Right kidney (tissue), 1 donor: ENCODE measurements around the gene FAM120A.
"Not testable (repeated sequence)": the region's sequence is repeated elsewhere in the genome, so short reads cannot be mapped to it uniquely, and the experiment has no call there.

ENCODE experiments used
- DNase-seq: peaks from one replicate; pipeline ENCODE4 v3.0.0-alpha.2; 2016

Gene FAM120A

DNA sequence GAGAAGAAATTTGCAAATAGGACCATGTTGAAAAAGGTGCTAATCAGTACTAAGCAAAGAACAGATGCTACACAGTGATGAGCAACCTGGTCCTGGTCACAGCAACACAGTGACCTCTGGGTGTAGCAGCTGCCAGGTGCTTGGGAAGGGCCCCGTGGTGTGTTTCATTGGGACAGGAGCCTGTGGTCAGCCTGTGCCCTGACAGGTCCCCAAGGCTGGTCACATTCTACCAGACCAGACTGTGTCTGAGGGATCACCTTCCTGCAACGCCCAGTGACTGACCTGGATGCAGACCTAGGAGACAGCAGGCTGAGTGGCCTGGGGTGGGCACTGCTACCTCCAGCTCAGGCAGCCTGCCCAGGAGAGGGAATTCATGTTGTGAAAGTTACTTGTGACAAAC, 56.7 kb downstream of the FAM120A start:
- no peak for DNase-seq

DNA sequence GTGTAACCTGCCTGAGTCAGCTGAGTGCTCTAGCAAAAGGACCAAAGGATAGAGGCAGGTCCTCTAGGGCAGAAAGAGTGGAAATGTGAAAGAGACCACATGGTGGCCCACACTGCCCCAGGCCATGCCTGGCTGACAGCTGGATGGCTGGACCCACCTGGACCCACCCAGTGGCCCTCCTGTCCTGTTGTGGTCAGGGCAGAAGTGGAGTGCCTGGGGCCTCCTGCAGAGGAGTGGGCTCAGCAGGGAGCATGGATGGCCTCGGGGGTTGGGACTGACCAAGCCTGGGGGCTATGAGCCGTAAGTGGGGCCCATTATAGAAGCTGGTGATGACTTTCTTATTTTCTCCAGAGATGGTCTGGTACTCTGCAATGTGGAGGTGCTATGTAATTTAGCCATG, 57.6 kb downstream of the FAM120A start:
- no peak for DNase-seq

- DNase-seq, result no peak
Observed at GRCh38 chr9:93510041-93510440, 58.6 kb downstream of the FAM120A start.

DNA sequence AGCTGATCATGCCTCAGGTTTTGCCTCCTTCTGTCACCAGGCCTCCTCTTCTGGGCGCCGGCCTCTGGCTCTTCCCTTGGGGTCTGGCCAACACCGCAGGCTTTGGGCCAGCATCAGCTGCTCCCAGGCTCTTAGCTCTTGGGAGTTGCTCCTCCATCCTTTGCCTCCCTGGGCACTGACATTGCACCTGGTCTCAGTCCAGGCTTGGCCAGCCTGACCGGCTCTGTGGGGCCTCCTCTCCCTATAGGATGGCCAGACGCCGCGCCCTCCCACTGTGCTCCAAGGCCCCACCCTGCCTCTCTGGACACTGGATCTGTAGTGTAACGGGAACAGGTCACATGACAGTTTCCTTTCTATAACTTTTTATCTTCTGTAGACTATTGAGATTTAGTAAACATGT, 59.7 kb downstream of the FAM120A start:
- DNase-seq, result not testable (repeated sequence)

DNA sequence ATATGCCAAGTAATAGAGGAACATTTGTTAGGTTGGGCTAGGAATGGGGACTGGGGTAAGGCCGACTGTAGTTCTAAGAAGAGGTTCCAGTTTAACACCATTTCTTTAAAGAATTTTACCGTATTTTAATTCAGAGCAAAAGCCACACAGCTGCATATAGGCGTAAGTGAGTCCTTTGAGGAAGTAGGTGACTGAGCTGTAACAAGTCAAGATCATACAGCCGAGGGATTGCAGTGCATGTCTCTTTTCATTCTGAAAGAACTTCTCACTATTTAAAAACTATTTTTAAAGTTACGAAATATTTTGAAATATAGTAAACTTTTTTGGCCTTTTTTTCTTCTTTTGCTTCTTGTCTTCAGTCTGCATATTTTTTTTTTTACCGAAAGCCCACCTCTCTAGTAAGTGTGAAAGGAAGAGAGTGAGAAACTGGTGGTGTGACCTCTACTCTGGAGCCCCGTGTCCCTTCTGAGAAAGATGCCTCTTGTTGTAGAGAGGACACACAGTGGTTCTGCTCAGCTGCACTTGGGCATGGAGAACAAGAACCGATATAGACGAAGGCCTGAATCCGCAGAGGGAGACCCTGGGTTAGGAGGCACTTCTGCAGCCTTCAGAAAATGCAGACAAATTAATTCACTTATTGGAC, 60.8 kb downstream of the FAM120A start:
- DNase-seq, result not testable (repeated sequence)

GRCh38 chr9:93513606-93514005, 62.1 kb downstream of the FAM120A start:
- no peak for DNase-seq

GRCh38 chr9:93517331-93517730, 65.8 kb downstream of the FAM120A start:
- no peak for DNase-seq

- no peak for DNase-seq
Observed at GRCh38 chr9:93520523-93520922, 69.0 kb downstream of the FAM120A start.

- DNase-seq, result no peak
Observed at GRCh38 chr9:93522736-93523135, 71.3 kb downstream of the FAM120A start.

GRCh38 chr9:93523518-93524144, 72.1 kb downstream of the FAM120A start:
- DNase-seq, result no peak

- no peak for DNase-seq
Observed at GRCh38 chr9:93525476-93525875, 74.0 kb downstream of the FAM120A start.

GRCh38 chr9:93531374-93531773, 79.9 kb downstream of the FAM120A start:
- no peak for DNase-seq

- DNase-seq, result no peak
Observed at GRCh38 chr9:93532141-93532540, 80.7 kb downstream of the FAM120A start.

GRCh38 chr9:93533863-93534262, 82.4 kb downstream of the FAM120A start:
- DNase-seq, result no peak

DNA sequence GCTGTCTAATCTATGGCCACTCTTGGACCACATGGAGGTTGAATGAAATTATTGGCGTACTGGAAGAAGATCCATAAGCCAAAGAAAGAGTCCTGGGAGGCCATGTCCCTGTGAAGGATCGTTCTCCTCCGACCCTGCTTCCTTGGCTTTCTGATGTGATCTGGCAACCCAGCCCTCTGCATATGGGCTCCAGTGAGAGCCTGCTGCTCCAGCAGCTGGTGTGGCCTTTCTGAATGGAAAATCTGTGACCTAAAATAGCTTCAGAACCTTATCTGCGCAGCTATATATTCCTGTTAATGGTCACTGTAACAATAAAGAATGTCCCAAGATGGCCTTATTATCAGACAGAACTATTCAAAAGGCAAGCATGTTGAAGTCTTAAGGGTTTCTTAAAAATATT, 84.7 kb downstream of the FAM120A start:
- DNase-seq, result no peak

GRCh38 chr9:93536874-93537273, 85.4 kb downstream of the FAM120A start:
- DNase-seq, result no peak

GRCh38 chr9:93540305-93540704, 88.8 kb downstream of the FAM120A start:
- DNase-seq, result no peak

DNA sequence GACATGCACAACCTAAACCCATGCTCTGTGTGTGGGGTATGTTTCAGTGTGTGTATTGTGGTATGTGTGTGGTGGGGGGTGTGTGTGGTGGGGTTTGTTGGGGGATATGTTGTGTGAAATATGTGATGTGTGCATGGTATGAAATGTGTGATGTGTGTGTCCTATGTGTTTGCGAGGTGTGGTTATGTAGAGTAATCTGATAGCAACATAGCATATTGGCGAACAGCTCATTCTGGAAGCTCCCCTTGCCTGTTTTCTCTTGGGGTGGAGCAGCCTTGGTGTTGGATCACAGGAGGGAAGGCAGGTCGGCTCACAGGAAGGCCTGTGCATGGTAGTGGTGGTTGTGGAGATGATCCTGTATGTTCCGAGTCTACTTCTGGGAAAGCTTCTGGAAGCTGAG, 89.5 kb downstream of the FAM120A start:
- DNase-seq, result no peak

GRCh38 chr9:93541581-93542349, 90.3 kb downstream of the FAM120A start:
- DNase-seq, result no peak

GRCh38 chr9:93543117-93543516, 91.6 kb downstream of the FAM120A start:
- DNase-seq, result no peak

- DNase-seq, result no peak
Observed at GRCh38 chr9:93546356-93546755, 94.9 kb downstream of the FAM120A start.

GRCh38 chr9:93549611-93550010, 98.1 kb downstream of the FAM120A start:
- DNase-seq, result no peak

GRCh38 chr9:93552923-93553322, 101.4 kb downstream of the FAM120A start:
- DNase-seq, result no peak

DNA sequence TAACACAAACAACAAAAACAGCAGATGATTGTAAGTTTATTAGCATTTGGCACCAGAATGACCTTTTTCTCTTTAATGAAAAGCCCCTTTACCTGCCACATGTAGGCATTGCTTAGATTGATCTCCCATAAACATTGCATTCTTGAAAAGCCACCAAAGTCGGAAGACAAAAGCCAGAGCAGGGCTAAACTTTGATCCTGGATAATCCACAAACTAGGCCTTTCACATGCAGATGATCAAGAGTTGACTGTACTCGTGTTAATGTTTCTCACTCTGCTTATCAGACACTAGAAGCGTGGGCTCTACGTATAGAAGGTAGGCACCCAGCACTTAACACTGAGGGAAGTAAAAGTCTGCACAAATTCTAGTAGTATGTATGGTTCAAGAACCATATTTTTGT, 103.9 kb downstream of the FAM120A start:
- DNase-seq, result no peak
